Stimulated activated effector memory CD8-positive, alpha-beta T cell treated with anti-CD3 and anti-CD28 coated beads, Interleukin-12 subunit alpha, Interleukin-12 subunit beta, amount 100 ng/mL, for 72 hours (primary cell): ENCODE data around the gene DDX60.

Source experiments
- ATAC-seq: fragments of 150-1000 bp; cut with Tn5 transposase; 2 replicates; pipeline ENCODE4 v1.10.0; 2021
- DNase-seq, 2 donors: peaks; one replicate each; pipeline ENCODE4 v3.0.0; 2021 to 2022; ENCODE audit warnings: low spot score in 2 of 2
- H3K27ac Mint-ChIP-seq: one replicate; pipeline ENCODE4 v1.8.0; 2022; ENCODE audit warnings: mild to moderate bottlenecking, mixed read lengths
- H3K36me3 Mint-ChIP-seq: one replicate; pipeline ENCODE4 v1.8.0; 2022; ENCODE audit warnings: mild to moderate bottlenecking, mixed read lengths
- H3K4me1 Mint-ChIP-seq: one replicate; pipeline ENCODE4 v1.8.0; 2022; ENCODE audit warnings: mixed read lengths
- H3K4me3 Mint-ChIP-seq: one replicate; pipeline ENCODE4 v1.8.0; 2022; ENCODE audit warnings: mild to moderate bottlenecking, mixed read lengths
- H3K9me3 Mint-ChIP-seq: one replicate; pipeline ENCODE4 v1.8.0; 2022; ENCODE audit warnings: mixed read lengths

DDX60 gene

GRCh38 chr4:168199260-168199957 lies 119.1 kb downstream of the DDX60 start:
- H3K9me3 Mint-ChIP-seq: peaks cover 16% of the 10 kb centered on the region
- no peak overlapping the region for H3K27ac Mint-ChIP-seq
- DNase-seq: no peak
- peak; percentile 79 for ATAC-seq
- no peaks in the 10 kb centered on the region for H3K36me3 Mint-ChIP-seq
- no peak overlapping the region for H3K4me3 Mint-ChIP-seq
- no peaks in the 10 kb centered on the region for H3K4me1 Mint-ChIP-seq

- H3K27ac Mint-ChIP-seq: no peak overlapping the region
- H3K4me1 Mint-ChIP-seq: no peaks in the 10 kb centered on the region
- ATAC-seq (no peak), DNase-seq (no peak)
- H3K9me3 Mint-ChIP-seq: peaks cover 10% of the 10 kb centered on the region
- H3K4me3 Mint-ChIP-seq: no peak overlapping the region
- no peaks in the 10 kb centered on the region for H3K36me3 Mint-ChIP-seq
These were observed 120.6 kb downstream of the DDX60 start for GRCh38 chr4:168197926-168198325.

GRCh38 chr4:168188754-168189153 lies 129.8 kb downstream of the DDX60 start:
- Mint-ChIP-seq H3K4me3 (no peak overlapping the region), H3K27ac (no peak overlapping the region), H3K4me1 (peaks cover 6% of the 10 kb centered on the region), H3K36me3 (no peaks in the 10 kb centered on the region), H3K9me3 (no peaks in the 10 kb centered on the region)
- DNase-seq (no peak), ATAC-seq (no peak)

- H3K4me3 Mint-ChIP-seq: no peak overlapping the region
- DNase-seq (no peak), ATAC-seq (no peak)
- H3K36me3 Mint-ChIP-seq: no peaks in the 10 kb centered on the region
- H3K4me1 Mint-ChIP-seq: peaks cover 4% of the 10 kb centered on the region
- no peaks in the 10 kb centered on the region for H3K9me3 Mint-ChIP-seq
- no peak overlapping the region for H3K27ac Mint-ChIP-seq
These were observed 134.6 kb downstream of the DDX60 start for GRCh38 chr4:168183717-168184571.

- no peaks in the 10 kb centered on the region for H3K9me3 Mint-ChIP-seq
- no peaks in the 10 kb centered on the region for H3K4me1 Mint-ChIP-seq
- ATAC-seq: no peak
- H3K27ac Mint-ChIP-seq: no peak overlapping the region
- H3K4me3 Mint-ChIP-seq: no peak overlapping the region
- H3K36me3 Mint-ChIP-seq: no peaks in the 10 kb centered on the region
- no peak for DNase-seq
These were observed 140.9 kb downstream of the DDX60 start for GRCh38 chr4:168177546-168178149.

- no peaks in the 10 kb centered on the region for H3K36me3 Mint-ChIP-seq
- ATAC-seq (peak; percentile 24), DNase-seq (no peak)
- H3K4me3 Mint-ChIP-seq: no peak overlapping the region
- no peaks in the 10 kb centered on the region for H3K9me3 Mint-ChIP-seq
- no peak overlapping the region for H3K27ac Mint-ChIP-seq
- H3K4me1 Mint-ChIP-seq: no peaks in the 10 kb centered on the region
These were observed 144.2 kb downstream of the DDX60 start for GRCh38 chr4:168174308-168174707.

- Mint-ChIP-seq H3K9me3 (no peaks in the 10 kb centered on the region), H3K27ac (no peak overlapping the region), H3K36me3 (no peaks in the 10 kb centered on the region), H3K4me1 (no peaks in the 10 kb centered on the region), H3K4me3 (no peak overlapping the region)
- ATAC-seq (peak; percentile 48), DNase-seq (no peak)
These were observed 150.8 kb downstream of the DDX60 start for GRCh38 chr4:168167714-168168284.
